ENCODE data around the gene CACHD1. TPM values are rescaled to one million over a fixed set of nuclear protein-coding genes. Genes with fewer than 3 reads are reported as not detected.
"Not testable (repeated sequence)": the region's sequence is repeated elsewhere in the genome, so short reads cannot be mapped to it uniquely, and the experiment has no call there.

The CACHD1 gene
- total RNA-seq, 2 experiments from 2014 or later = not detected

DNA sequence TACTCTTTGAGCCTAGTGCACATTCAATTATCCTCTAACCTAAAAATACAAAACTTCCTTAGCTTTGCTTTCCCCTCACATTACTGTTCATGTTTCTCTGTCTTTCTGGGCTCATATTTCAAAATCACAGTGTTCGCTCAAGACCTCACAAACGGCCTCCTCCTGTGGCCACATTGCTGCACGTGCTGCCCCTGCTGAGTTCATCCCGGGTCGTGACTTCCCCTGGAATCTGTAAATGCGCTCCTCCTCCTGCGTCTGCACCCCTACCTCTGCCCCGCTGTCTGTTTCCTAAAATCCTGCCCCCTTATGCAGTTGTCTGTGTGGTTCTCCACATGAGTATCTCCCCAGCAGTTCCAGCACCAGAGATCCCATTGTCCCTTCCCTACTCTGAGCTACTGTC lies 229.4 kb downstream of the CACHD1 start:
- Histone ChIP-seq H3K4me1 (ENCODE audit: insufficient read depth, low read length, poor library complexity, severe bottlenecking) (no peaks in the 10 kb centered on the region), H3K9me3 (ENCODE audit: low read length) (no peaks in the 10 kb centered on the region), H3K4me3 (ENCODE audit: low read depth, low read length, poor library complexity, severe bottlenecking) (no peak overlapping the region), H2AFZ (ENCODE audit: low read length) (no peak overlapping the region), H3K9me2 (ENCODE audit: insufficient read depth, low read length) (no peaks in the 10 kb centered on the region), H3K27ac (ENCODE audit: low read depth, low read length, poor library complexity, severe bottlenecking) (no peak overlapping the region), H3K79me2 (ENCODE audit: insufficient read depth, low read depth, low read length) (no peaks in the 10 kb centered on the region), H3K4me2 (ENCODE audit: low read length) (no peak overlapping the region), H4K20me1 (ENCODE audit: insufficient read depth, low read length) (no peaks in the 10 kb centered on the region), H3K36me3 (ENCODE audit: insufficient read depth, low read length) (no peaks in the 10 kb centered on the region)
- ChIA-PET POLR2A (interaction anchor here (0.6 kb wide), 1 partner anchor 39 kb away, joined by 6 read pairs; no protein-coding TSS in a partner anchor), CTCF (ENCODE audit: unreplicated experiment) (no interaction called here)
- no TSS peak for BruUV-seq (replicated peaks)
- intact Hi-C loops (cut with micrococcal nuclease; ENCODE audit: unreplicated experiment) = no loop called here
- TF ChIP-seq, protein P1, sequence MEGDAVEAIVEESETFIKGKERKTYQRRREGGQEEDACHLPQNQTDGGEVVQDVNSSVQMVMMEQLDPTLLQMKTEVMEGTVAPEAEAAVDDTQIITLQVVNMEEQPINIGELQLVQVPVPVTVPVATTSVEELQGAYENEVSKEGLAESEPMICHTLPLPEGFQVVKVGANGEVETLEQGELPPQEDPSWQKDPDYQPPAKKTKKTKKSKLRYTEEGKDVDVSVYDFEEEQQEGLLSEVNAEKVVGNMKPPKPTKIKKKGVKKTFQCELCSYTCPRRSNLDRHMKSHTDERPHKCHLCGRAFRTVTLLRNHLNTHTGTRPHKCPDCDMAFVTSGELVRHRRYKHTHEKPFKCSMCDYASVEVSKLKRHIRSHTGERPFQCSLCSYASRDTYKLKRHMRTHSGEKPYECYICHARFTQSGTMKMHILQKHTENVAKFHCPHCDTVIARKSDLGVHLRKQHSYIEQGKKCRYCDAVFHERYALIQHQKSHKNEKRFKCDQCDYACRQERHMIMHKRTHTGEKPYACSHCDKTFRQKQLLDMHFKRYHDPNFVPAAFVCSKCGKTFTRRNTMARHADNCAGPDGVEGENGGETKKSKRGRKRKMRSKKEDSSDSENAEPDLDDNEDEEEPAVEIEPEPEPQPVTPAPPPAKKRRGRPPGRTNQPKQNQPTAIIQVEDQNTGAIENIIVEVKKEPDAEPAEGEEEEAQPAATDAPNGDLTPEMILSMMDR (conservative IDR thresholded peaks at IDR 0.05; ENCODE audit: low read length) = no peak
- no peak for TF ChIP-seq EZH2phosphoT487 (IDR thresholded peaks at IDR 0.05; ENCODE audit: borderline replicate concordance, low read depth, low read length)
- no peak for DNase-seq (ENCODE audit: low spot score)

DNA sequence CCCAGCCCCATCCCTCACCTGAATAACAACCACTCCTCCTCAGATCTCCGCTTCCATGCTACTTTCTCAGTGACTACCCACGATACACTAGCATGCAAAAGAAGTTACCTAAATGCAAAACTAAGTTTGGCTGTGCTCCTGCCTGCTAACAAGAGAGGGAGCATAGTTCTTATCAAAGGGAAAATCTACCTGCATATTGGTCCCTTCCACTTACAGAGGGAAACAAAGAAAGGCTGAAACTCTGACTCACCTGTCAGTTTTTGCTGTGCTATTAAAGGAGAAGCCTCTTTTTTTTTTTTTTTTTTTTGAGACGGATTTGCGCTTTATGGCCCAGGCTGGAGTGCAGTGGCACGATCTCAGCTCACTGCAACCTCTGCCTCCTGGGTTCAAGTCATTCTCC lies 231.1 kb downstream of the CACHD1 start:
- CTCF ChIA-PET (ENCODE audit: unreplicated experiment) = no interaction called here
- no peaks in the 10 kb centered on the region for H3K9me3 ChIP-seq (ENCODE audit: low read length)

DNA sequence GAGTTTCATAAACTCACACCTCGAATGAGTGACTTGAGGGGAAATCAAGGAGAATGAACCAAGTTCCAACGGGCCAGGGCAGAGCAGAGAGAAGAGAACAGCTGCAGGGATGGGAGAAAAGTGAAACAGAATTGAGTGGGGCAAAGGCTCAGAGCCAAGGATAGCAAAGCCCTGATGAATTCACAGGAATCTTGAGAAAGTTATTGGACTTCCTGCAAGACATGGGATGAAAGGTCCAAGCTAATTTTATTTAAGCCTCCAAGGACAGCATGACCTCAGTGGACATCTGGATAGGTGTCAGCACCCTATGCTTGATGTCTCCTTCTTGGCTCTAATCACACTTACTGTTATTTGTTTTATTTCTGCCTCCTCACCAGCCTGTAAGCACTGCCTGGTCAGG lies 232.0 kb downstream of the CACHD1 start:
- no peaks in the 10 kb centered on the region for H3K36me3 ChIP-seq (ENCODE audit: insufficient read depth, low read length)
- no peak overlapping the region for H3K27ac ChIP-seq (ENCODE audit: low read depth, low read length, poor library complexity, severe bottlenecking)
- H2AFZ ChIP-seq (ENCODE audit: low read length) = no peak overlapping the region
- CTCF ChIA-PET (ENCODE audit: unreplicated experiment) = no interaction called here
- no peak overlapping the region for H3K4me3 ChIP-seq (ENCODE audit: low read depth, low read length, poor library complexity, severe bottlenecking)
- TF ChIP-seq, protein P1 (conservative IDR thresholded peaks at IDR 0.05; ENCODE audit: low read length) = no peak
- no peak for TF ChIP-seq EZH2phosphoT487 (IDR thresholded peaks at IDR 0.05; ENCODE audit: borderline replicate concordance, low read depth, low read length)
- no peaks in the 10 kb centered on the region for H3K9me3 ChIP-seq (ENCODE audit: low read length)
- H3K4me1 ChIP-seq (ENCODE audit: insufficient read depth, low read length, poor library complexity, severe bottlenecking) = no peaks in the 10 kb centered on the region
- H3K4me2 ChIP-seq (ENCODE audit: low read length) = no peak overlapping the region
- POLR2A ChIA-PET = interaction anchor here (1.1 kb wide), 1 partner anchor 8 kb away, joined by 8 read pairs; no protein-coding TSS in a partner anchor
- DNase-seq (ENCODE audit: low spot score) = no peak
- intact Hi-C loops (cut with micrococcal nuclease; ENCODE audit: unreplicated experiment) = no loop called here
- H3K79me2 ChIP-seq (ENCODE audit: insufficient read depth, low read depth, low read length) = no peaks in the 10 kb centered on the region
- no TSS peak for BruUV-seq (replicated peaks)
- no peaks in the 10 kb centered on the region for H3K9me2 ChIP-seq (ENCODE audit: insufficient read depth, low read length)
- H4K20me1 ChIP-seq (ENCODE audit: insufficient read depth, low read length) = no peaks in the 10 kb centered on the region

More for the DNA sequence above, 231.1 kb downstream of the CACHD1 start:
- POLR2A ChIA-PET = interaction anchor here (0.7 to 1.1 kb wide), 2 partner anchors 9 to 1391 kb away, joined by 4 to 8 read pairs; no protein-coding TSS in a partner anchor
- Histone ChIP-seq H3K27ac (ENCODE audit: low read depth, low read length, poor library complexity, severe bottlenecking) (no peak overlapping the region), H3K4me1 (ENCODE audit: insufficient read depth, low read length, poor library complexity, severe bottlenecking) (no peaks in the 10 kb centered on the region), H3K4me2 (ENCODE audit: low read length) (no peak overlapping the region), H2AFZ (ENCODE audit: low read length) (no peak overlapping the region), H4K20me1 (ENCODE audit: insufficient read depth, low read length) (no peaks in the 10 kb centered on the region), H3K79me2 (ENCODE audit: insufficient read depth, low read depth, low read length) (no peaks in the 10 kb centered on the region), H3K4me3 (ENCODE audit: low read depth, low read length, poor library complexity, severe bottlenecking) (no peak overlapping the region), H3K36me3 (ENCODE audit: insufficient read depth, low read length) (no peaks in the 10 kb centered on the region), H3K9me2 (ENCODE audit: insufficient read depth, low read length) (no peaks in the 10 kb centered on the region)
- no peak for TF ChIP-seq EZH2phosphoT487 (IDR thresholded peaks at IDR 0.05; ENCODE audit: borderline replicate concordance, low read depth, low read length)
- TF ChIP-seq, protein P1 (conservative IDR thresholded peaks at IDR 0.05; ENCODE audit: low read length) = no peak
- DNase-seq (ENCODE audit: low spot score) = no peak
- intact Hi-C loops (cut with micrococcal nuclease; ENCODE audit: unreplicated experiment) = no loop called here
- no TSS peak for BruUV-seq (replicated peaks)

DNA sequence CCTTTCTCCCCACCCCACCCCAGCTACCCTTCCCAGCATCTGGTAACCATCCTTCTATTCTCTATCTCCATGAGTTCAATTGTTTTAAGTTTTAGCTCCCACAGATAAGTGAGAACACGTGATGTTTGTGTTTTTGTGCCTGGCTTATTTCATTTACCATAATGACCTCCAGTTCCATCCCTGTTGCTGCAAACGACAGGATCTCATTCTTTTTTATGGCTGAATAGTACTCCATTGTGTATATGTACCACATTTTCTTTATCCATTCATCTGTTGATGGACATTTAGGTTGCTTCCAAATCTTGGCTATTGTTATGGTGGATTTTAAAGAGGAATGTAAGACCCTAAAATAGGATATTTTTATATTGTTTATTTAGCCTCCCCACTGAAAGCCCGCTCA lies 232.7 kb downstream of the CACHD1 start:
- DNase-seq (ENCODE audit: low spot score); H3K9me2 ChIP-seq (ENCODE audit: insufficient read depth, low read length); H3K4me1 ChIP-seq (ENCODE audit: insufficient read depth, low read length, poor library complexity, severe bottlenecking); H4K20me1 ChIP-seq (ENCODE audit: insufficient read depth, low read length); BruUV-seq (replicated peaks); H3K79me2 ChIP-seq (ENCODE audit: insufficient read depth, low read depth, low read length); H3K9me3 ChIP-seq (ENCODE audit: low read length); intact Hi-C loops (cut with micrococcal nuclease; ENCODE audit: unreplicated experiment); CTCF ChIA-PET (ENCODE audit: unreplicated experiment); H3K27ac ChIP-seq (ENCODE audit: low read depth, low read length, poor library complexity, severe bottlenecking); POLR2A ChIA-PET; H3K4me3 ChIP-seq (ENCODE audit: low read depth, low read length, poor library complexity, severe bottlenecking); H3K4me2 ChIP-seq (ENCODE audit: low read length); H3K36me3 ChIP-seq (ENCODE audit: insufficient read depth, low read length); H2AFZ ChIP-seq (ENCODE audit: low read length): not testable (repeated sequence)
